ENCODE results near the gene R3HDM2.
A peak's percentile ranks its signal among the peaks of the same experiment; 100 is the strongest.

The R3HDM2 gene

DNA sequence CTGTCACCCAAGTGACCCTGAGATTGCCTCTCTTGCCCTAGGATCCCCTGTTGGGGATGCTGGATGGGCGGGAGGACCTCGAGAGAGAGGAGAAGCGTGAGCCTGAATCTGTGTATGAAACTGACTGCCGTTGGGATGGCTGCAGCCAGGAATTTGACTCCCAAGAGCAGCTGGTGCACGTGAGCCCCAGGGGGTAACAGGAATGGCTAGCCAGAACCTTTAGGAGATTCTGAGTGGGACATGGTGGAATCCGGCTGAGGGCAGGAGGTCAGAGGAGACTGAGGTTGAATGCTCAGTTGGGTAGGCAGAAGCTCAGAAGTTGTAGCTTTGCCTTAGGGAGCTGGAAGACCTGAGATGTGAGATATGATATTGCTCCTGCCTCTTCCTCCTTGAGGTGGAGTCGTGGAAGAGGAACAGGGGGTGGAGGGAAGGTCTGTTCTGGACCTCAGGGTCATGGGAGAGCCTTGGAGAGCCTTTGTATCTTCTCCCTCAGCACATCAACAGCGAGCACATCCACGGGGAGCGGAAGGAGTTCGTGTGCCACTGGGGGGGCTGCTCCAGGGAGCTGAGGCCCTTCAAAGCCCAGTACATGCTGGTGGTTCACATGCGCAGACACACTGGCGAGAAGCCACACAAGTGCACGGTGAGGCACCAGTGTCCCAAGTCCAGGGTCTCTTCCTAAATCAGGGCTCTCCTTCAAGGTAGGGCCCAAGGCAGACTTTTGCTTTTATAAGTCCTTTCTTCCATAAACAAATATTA lies 35.1 kb upstream of the R3HDM2 start:
- DNase-seq = no peak

- DNase-seq = no peak
Measured at GRCh38 chr12:57465030-57465746, 34.3 kb upstream of the R3HDM2 start.

DNA sequence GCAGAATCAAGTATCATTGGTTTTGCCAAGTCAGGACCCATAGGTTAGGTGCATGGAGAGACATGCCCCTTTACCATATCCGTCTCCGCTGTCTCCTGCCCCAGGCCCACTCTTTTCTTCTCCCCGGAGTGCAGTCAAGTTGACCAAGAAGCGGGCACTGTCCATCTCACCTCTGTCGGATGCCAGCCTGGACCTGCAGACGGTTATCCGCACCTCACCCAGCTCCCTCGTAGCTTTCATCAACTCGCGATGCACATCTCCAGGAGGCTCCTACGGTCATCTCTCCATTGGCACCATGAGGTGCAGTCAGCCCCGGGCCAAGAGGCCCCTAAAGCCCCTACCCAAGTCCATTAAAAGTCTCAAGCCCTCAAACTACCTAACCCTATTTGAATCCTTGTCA lies 33.7 kb upstream of the R3HDM2 start:
- no peak for DNase-seq

DNA sequence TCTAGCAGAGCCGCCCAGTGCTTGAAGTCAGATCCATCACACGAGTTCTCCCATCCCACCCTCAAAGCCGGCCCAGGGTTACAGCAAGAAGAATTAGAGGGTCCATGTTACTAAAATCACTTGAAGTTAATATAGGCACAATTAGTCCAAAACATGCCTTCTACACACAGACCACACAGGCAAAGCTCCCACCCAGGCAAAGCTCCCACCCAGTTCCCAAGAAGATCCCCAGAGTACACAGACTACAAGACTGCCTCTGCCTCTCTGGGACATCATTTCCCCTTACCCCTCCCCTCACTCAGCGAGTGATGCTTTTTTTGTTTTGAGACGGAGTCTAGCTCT lies 32.0 kb upstream of the R3HDM2 start:
- no peak for DNase-seq

DNA sequence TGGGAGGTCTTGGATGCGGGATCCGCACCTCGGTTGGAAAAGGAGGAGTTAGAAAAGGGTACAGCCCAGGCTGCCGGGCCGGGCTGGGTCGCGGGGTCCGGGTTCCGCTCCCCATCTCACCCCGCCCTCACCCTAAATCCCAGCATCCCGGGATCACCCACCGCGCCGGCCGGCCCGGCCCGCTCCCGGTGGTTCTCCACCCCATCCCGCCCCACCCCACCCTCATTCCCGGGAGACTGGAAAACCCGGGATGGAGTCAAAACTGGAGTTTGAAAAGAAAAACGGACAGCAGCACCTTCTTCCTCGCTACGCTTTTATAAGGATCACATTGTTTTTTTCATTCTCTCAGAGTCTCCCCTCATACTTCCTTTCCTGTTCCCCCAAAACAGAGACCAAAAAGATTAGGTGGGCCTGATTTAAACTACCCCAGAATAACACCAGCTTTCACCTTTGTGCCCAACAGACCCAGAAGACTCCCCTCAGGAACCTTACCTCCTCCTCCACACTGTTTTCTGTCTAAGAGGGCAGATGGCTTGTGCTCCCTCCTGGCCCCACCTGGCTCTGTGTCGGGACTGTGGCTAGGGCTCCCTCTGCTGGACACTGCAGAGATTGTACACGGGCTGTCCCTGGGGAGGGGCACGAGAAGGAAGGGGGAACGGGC lies 31.5 kb upstream of the R3HDM2 start:
- peak; percentile 86 for DNase-seq

- no peak for DNase-seq
Measured at GRCh38 chr12:57461917-57462250, 31.0 kb upstream of the R3HDM2 start.

DNA sequence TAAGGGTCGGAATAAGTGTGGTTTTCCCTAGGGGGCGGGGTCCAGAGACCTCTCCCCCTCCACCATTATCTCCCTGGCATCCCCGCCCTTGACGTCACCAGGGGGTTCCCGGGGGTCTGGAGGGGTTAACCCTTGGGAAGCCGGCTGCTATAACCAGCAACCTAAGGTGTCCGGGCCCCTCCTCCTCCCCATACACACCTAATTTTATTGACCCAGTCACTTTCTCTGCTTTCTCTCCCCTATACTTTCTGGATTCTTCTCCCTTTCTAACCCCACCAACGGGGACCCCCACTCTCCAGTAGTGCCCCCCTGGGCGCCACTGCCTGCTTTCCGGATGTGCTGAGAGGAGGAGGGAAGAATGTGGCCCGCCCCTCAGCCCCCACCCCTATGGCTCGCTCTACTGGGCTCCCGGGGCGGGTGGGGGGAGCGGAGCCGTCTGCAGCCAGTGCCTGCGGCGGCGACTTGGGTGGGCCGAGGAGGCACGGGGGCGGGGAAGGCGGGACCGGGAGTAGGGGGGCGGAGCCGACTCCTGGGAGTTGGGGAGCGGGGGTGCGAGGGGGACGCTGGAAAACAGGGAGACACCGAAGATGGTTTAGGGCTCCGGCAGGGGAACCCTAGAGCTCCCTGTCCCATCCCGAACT lies 30.6 kb upstream of the R3HDM2 start:
- no peak for DNase-seq

DNA sequence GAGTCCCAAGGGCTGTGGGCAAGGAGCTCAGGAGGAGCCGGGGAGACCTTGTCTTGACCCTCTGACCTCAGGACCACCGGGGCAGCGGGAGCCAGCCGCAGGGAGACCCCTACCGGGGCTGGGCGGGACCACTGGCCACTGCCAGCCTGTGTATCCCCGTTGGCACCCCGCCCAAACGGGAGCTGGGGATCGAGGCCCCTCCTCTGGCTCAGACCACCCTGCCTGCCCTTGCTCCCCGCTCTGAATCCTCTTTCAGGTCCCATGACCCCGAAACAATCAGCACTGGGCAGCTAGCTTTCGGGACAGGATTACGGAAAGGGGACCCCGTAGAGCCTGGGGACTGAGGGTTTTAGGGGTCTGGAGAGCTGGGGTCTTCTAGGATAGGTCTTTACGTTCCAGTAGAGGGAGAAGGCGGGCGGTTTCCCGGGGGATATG lies 30.0 kb upstream of the R3HDM2 start:
- no peak for DNase-seq

DNA sequence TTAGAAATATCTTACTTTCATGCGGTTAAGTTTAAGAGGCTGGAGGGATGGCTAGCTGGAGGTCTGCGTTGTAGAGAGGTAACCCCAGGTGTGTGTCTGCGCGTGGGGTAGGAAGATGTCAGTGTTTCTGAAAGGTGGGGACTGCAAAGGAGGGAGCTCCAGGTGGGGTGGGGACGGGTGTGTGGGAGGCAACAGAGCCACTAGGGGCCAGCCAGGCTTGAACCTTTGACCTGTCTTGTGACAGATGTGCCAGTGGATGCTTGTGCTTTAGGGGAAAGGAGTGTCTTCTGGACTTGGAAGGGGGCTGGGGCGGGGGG lies 29.6 kb upstream of the R3HDM2 start:
- DNase-seq = no peak

- DNase-seq = no peak
Measured at GRCh38 chr12:57459750-57460467, 29.1 kb upstream of the R3HDM2 start, which contains the start of gene GLI1. Gene GLI1, plus strand, starts transcription at chr12:57459785. Its CDS starts 3,907 bp downstream, at chr12:57463692.

DNA sequence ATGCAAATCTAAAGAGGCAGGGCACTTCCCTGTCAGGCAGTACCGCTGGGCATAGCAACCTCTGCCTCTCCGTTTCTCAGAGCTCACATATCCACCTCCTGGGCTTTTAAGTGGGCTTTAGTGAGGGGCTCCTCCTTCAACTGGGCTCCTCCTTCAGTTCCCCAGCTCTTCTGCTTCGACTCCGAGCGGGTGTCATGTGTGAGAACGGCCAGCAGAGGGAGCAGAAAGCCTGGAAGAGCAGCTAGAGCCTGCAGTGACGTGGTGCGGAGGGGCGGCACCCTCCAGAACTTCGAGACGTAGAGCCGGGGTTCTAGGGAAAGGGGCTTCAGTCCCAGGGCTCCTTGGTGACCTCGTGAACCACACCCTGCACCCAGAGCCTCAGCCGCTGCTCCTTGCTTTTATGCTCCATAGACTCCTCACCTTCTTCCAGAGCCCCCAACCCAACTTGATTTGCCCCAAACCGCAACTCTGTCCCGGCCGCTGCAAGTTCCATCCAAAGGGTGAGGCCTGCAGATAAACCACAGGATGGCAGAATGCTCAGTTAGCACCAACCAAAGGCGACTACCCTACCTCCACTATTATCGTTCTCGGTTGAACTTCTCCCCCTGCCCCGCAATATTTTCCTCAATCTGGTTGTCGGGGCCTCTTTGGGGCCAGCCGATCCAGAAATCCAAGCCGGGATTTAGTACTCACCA lies 28.4 kb upstream of the R3HDM2 start:
- peak; percentile 91 for DNase-seq

- DNase-seq = no peak
Measured at GRCh38 chr12:57458665-57459054, 27.8 kb upstream of the R3HDM2 start.

- no peak for DNase-seq
Measured at GRCh38 chr12:57456737-57457490, 26.1 kb upstream of the R3HDM2 start.

- no peak for DNase-seq
Measured at GRCh38 chr12:57456145-57456700, 25.4 kb upstream of the R3HDM2 start.

- DNase-seq = no peak
Measured at GRCh38 chr12:57455374-57456144, 24.7 kb upstream of the R3HDM2 start.

DNA sequence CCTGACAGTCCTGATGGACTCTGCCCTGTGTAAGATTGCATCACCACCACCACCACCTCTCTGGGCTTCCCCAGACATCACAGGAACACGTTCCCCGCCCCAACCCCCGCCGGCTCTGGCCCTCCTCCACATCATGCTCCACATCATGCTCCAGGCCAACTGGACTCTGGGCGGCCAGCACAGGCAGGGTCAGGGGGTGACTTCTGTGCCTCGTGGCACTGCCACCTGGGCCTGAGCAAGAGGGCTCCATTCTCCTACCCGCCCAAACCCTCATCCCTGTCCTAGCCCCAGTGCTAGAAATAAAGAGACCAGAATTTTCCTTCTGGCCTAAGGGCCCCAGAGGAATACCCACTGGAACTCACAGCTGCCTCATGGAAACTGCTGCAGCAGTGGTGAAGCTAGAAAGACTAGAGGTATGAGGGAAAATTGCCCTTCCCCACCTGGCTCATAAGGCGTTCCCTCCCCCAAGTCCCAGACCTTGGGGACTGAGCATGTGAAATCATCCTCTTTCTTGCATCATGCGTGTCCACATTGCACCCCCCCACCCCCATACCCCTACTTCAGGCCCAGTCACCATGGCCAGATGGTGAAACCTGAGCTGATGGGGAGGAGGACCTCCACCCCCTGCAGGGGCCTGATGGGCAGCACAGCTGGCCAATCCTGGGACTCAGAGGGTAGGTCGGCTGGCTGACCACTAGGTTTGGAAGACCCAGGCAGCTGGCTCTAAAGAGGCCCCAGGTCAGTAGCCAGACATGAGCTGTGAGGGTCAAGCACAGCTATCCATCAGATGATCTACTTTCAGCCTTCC lies 23.9 kb upstream of the R3HDM2 start, which contains the start of gene INHBE:
TSS of gene INHBE (plus strand) at position 742 of the 808 bp plus-strand sequence. CDS start 230 bp downstream, outside the sequence.
- DNase-seq = no peak

- no peak for DNase-seq
Measured at GRCh38 chr12:57454213-57454565, 23.3 kb upstream of the R3HDM2 start.

- DNase-seq = peak; percentile 52
Measured at GRCh38 chr12:57452937-57453509, 22.2 kb upstream of the R3HDM2 start.
